Panc1 (cell line): ENCODE data around the gene FGF14. TPM values are rescaled to one million over a fixed set of nuclear protein-coding genes. Genes with fewer than 3 reads are reported as not detected.

Source experiments
- ATAC-seq: fragments of 200-7000 bp; cut with Tn5 transposase; 2 replicates; pipeline ENCODE4 v1.9.1; 2020; ENCODE audit warnings: mild to moderate bottlenecking, moderate library complexity
- BruUV-seq: library from RNA; stranded (reverse); fragments of 400-500 nt; replicated peaks from 2 replicates; lab custom pipeline; 2021; lab: Mats Ljungman, UMichigan
- CTCF ChIA-PET: fragments of 300-600 bp; sonication (Branson Sonifier 250); formaldehyde crosslinking; loops from one replicate; lab custom pipeline; 2022; ENCODE audit warnings: antibody characterized with exemption; lab: Charles Lee
- POLR2A ChIA-PET: fragments of 300-600 bp; sonication (Branson Sonifier 250); formaldehyde crosslinking; loops from one replicate; lab custom pipeline; 2022; ENCODE audit warnings: antibody characterized with exemption; lab: Charles Lee
- DNase-seq: peaks from one replicate; pipeline ENCODE4 v3.0.0-alpha.2; 2010; ENCODE audit warnings: low read depth, low spot score
- H3K27ac ChIP-seq: 2 replicates; pipeline ENCODE4 v1.5.1; 2011; ENCODE audit warnings: mild to moderate bottlenecking, low read length, inconsistent platforms
- H3K27me3 ChIP-seq: fragments of 200-500 bp; sonication (Bioruptor generic); 2 replicates; pipeline ENCODE4 v1.6.0; 2014; ENCODE audit warnings: low read length, inconsistent platforms; ENCODE audit not compliant: control insufficient read depth, insufficient read depth
- H3K36me3 ChIP-seq: fragments of 200-500 bp; sonication (Bioruptor generic); 2 replicates; pipeline ENCODE4 v1.5.1; 2014; ENCODE audit warnings: inconsistent platforms, mild to moderate bottlenecking, low read length, moderate library complexity; ENCODE audit not compliant: control insufficient read depth, insufficient read depth
- H3K4me1 ChIP-seq: 2 replicates; pipeline ENCODE4 v1.5.1; 2011; ENCODE audit warnings: inconsistent platforms, mild to moderate bottlenecking, low read length, moderate library complexity; ENCODE audit not compliant: control insufficient read depth, insufficient read depth
- H3K4me3 ChIP-seq, 2 experiments: 2 replicates each; pipeline ENCODE4 v1.5.1; 2011 to 2012; ENCODE audit warnings: low read depth in 2 of 2, low read length in 2 of 2, mild to moderate bottlenecking in 2 of 2, inconsistent platforms in 1 of 2, moderate library complexity in 1 of 2
- H3K9me3 ChIP-seq: fragments of 200-500 bp; sonication (Bioruptor generic); 2 replicates; pipeline ENCODE4 v1.5.1; 2014; ENCODE audit warnings: low read depth, mild to moderate bottlenecking, inconsistent platforms, low read length, moderate library complexity; ENCODE audit not compliant: control insufficient read depth, insufficient read depth
- POLR2AphosphoS5 ChIP-seq: IDR thresholded peaks from 2 replicates; pipeline ENCODE4 v1.6.1; 2012; ENCODE audit warnings: mild to moderate bottlenecking, low read depth, low read length, moderate library complexity
- REST ChIP-seq, 2 experiments: IDR thresholded peaks; 2 replicates each; pipeline ENCODE4 v1.6.1; 2011 to 2012; ENCODE audit warnings: low read depth in 2 of 2, control low read depth in 1 of 2, low read length in 1 of 2, mild to moderate bottlenecking in 1 of 2, moderate library complexity in 1 of 2; ENCODE audit not compliant: insufficient read depth in 1 of 2
- SIN3A ChIP-seq: IDR thresholded peaks from 2 replicates; pipeline ENCODE4 v1.6.1; 2012; ENCODE audit warnings: low read depth, mild to moderate bottlenecking, low read length, moderate library complexity, borderline replicate concordance; ENCODE audit not compliant: insufficient read depth
- TCF7L2 ChIP-seq: IDR thresholded peaks from 2 replicates; pipeline ENCODE4 v1.6.1; 2011; ENCODE audit warnings: mild to moderate bottlenecking, low read depth, low read length, inconsistent platforms
- in situ Hi-C: cut with HindIII; loops from 2 replicates; pipeline ENCODE4 v1.10.0; 2016; ENCODE audit warnings: low sequenced_read_pairs, low pct_unique_long_range_greater_than_20kb
- intact Hi-C: fragments of 100-400 bp; cut with micrococcal nuclease; formaldehyde crosslinking; loops from one replicate; pipeline ENCODE4 v1.10.0; 2022; ENCODE audit not compliant: unreplicated experiment
- total RNA-seq: library from RNA; stranded (reverse); gene quantifications from one replicate; pipeline ENCODE4 v1.2.1, GENCODE V29; 2021; ENCODE audit not compliant: unreplicated experiment
- TF ChIP-seq, protein P1 (sequence below): fragments of 450-650 bp; IDR thresholded peaks from 2 replicates; pipeline ENCODE4 v1.5.1; 2017; ENCODE audit warnings: mild to moderate bottlenecking

FGF14 gene
- total RNA-seq, 1 experiment from 2014 or later: 0.03 TPM

- Histone ChIP-seq H3K27me3 (no peaks in the 10 kb centered on the region), H3K4me1 (no peaks in the 10 kb centered on the region), H3K36me3 (no peaks in the 10 kb centered on the region), H3K27ac (no peak overlapping the region), H3K4me3 (no peak overlapping the region), H3K9me3 (no peaks in the 10 kb centered on the region)
- POLR2A ChIA-PET: no interaction called here
- TF ChIP-seq REST (IDR thresholded peaks at IDR 0.05; ENCODE audit: insufficient read depth in 1 of 2, low read depth in 2 of 2, low read length in 1 of 2): no peak
- no peak for TF ChIP-seq POLR2AphosphoS5
- no peak for TF ChIP-seq SIN3A
- no peak for TF ChIP-seq TCF7L2
- TF ChIP-seq, protein P1, sequence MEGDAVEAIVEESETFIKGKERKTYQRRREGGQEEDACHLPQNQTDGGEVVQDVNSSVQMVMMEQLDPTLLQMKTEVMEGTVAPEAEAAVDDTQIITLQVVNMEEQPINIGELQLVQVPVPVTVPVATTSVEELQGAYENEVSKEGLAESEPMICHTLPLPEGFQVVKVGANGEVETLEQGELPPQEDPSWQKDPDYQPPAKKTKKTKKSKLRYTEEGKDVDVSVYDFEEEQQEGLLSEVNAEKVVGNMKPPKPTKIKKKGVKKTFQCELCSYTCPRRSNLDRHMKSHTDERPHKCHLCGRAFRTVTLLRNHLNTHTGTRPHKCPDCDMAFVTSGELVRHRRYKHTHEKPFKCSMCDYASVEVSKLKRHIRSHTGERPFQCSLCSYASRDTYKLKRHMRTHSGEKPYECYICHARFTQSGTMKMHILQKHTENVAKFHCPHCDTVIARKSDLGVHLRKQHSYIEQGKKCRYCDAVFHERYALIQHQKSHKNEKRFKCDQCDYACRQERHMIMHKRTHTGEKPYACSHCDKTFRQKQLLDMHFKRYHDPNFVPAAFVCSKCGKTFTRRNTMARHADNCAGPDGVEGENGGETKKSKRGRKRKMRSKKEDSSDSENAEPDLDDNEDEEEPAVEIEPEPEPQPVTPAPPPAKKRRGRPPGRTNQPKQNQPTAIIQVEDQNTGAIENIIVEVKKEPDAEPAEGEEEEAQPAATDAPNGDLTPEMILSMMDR: no peak
- intact Hi-C loops (no loop called here), in situ Hi-C loops (no loop called here)
- CTCF ChIA-PET: no interaction called here
- no peak for DNase-seq
- no peak for ATAC-seq
- BruUV-seq: no TSS peak
Observed at GRCh38 chr13:101795460-101795859, 606.4 kb downstream of the FGF14 start.

DNA sequence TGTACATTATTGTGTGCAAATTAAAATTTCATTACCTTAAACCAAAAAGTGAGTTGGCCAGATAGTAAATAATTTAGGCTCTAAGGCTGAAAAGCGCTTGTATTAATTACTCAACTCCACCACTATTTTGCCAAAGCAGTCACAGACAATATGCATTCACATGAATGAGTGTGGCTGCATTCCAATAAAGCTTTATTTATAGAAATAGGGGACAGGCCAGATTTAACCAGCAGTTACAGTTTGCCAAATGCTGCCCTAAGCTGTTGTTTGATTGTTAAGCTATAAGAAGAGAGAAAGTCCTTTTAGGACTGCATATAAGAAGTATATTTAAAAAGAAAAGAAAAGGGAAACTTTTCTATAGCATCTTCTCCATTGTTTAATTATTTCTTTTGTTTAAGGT is 606.8 kb downstream of the FGF14 start:
- no peaks in the 10 kb centered on the region for H3K4me1 ChIP-seq
- no peak overlapping the region for H3K27ac ChIP-seq
- H3K27me3 ChIP-seq: no peaks in the 10 kb centered on the region
- H3K4me3 ChIP-seq: no peak overlapping the region
- no peaks in the 10 kb centered on the region for H3K9me3 ChIP-seq
- TF ChIP-seq, protein P1: no peak
- TF ChIP-seq SIN3A (no peak), REST (IDR thresholded peaks at IDR 0.05; ENCODE audit: insufficient read depth in 1 of 2, low read depth in 2 of 2, low read length in 1 of 2) (no peak), TCF7L2 (no peak), POLR2AphosphoS5 (no peak)
- in situ Hi-C loops (no loop called here), intact Hi-C loops (no loop called here)
- no peak for ATAC-seq
- no TSS peak for BruUV-seq
- CTCF ChIA-PET: no interaction called here
- POLR2A ChIA-PET: no interaction called here
- DNase-seq: no peak
- H3K36me3 ChIP-seq: no peaks in the 10 kb centered on the region
